GM12878 (cell line): ENCODE measurements around the gene MSI2. TPM values are rescaled to one million over a fixed set of nuclear protein-coding genes. Genes with fewer than 3 reads are reported as not detected.

Experiments
- MTA2 ChIP-seq: fragments of 450-650 bp; IDR thresholded peaks from 2 replicates; pipeline ENCODE4 v1.6.1; 2016; ENCODE audit warnings: low read depth, mild to moderate bottlenecking, moderate library complexity
- ZNF217 ChIP-seq: fragments of 450-650 bp; IDR thresholded peaks from 2 replicates; pipeline ENCODE4 v1.6.1; 2017; ENCODE audit warnings: antibody characterized with exemption, mild to moderate bottlenecking
- polyA plus RNA-seq, 11 experiments: library from polyadenylated mRNA; depleted of rRNA in 4 of 11; unstranded in 6 of 11; stranded (reverse) in 5 of 11; fragments of >200 nt; fragmentation: Nextera tagmentation in 4 of 11; fragmentation: Illumina TruSeq in 1 of 11; extraction: Ambion mirVana in 4 of 11; extraction: Trizol in 1 of 11; gene quantifications; 1 replicate in 1 of 11; 2 replicates in 10 of 11; pipeline versions ENCODE4 v1.2.1 to v1.2.3, GENCODE V29; 2011 to 2016; ENCODE audit warnings: inconsistent platforms in 2 of 11, missing spikeins in 2 of 11, low read depth in 1 of 11
- total RNA-seq, 4 experiments: library from RNA; depleted of rRNA in 3 of 4; stranded (reverse); fragments of >200 nt in 3 of 4; fragmentation: Illumina TruSeq in 1 of 4; extraction: Trizol in 1 of 4; gene quantifications; 2 replicates each; pipeline versions ENCODE4 v1.2.1 to v1.2.3, GENCODE V29; 2013 to 2021
- TF ChIP-seq, protein P1 (sequence below): IDR thresholded peaks from 2 replicates; pipeline ENCODE4 v1.6.1; 2012; ENCODE audit warnings: improper control_type of control experiment, low read depth, low read length; ENCODE audit not compliant: insufficient replicate concordance
- TF ChIP-seq, protein P2 (sequence below): fragments of 450-650 bp; IDR thresholded peaks from 2 replicates; pipeline ENCODE4 v1.6.1; 2017; ENCODE audit warnings: borderline replicate concordance
- TF ChIP-seq, protein P3 (sequence below): fragments of 450-650 bp; IDR thresholded peaks from 2 replicates; pipeline ENCODE4 v1.6.1; 2017; ENCODE audit warnings: low read depth, mild to moderate bottlenecking, moderate library complexity

The MSI2 gene
- total and polyA plus RNA-seq, 10 of the 15 experiments (the other 5 are each of a cell fraction or from before 2014, with no cell fraction given) = 6.1 to 76.1 (median 42.0) TPM

DNA sequence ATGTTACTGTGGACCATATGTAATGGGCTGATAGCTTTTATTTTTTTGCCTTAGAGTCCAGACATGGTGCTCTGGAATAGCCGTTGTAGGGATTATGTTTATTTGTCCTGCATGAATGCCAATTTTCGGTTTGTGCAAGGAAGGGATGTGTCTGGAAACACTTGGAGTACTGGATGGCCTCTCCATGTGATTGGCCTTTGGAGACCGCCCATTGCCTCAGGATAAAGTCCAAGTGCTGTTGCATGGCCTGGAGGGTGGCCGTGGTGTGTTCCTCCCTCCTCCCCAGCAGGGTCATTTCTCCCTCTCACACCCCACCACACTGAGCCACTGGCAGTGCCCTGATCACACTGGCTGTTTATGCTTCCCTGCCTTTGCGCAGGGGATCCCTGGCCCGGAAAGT is 93.9 kb downstream of the MSI2 start (continued):
- TF ChIP-seq, protein P1, sequence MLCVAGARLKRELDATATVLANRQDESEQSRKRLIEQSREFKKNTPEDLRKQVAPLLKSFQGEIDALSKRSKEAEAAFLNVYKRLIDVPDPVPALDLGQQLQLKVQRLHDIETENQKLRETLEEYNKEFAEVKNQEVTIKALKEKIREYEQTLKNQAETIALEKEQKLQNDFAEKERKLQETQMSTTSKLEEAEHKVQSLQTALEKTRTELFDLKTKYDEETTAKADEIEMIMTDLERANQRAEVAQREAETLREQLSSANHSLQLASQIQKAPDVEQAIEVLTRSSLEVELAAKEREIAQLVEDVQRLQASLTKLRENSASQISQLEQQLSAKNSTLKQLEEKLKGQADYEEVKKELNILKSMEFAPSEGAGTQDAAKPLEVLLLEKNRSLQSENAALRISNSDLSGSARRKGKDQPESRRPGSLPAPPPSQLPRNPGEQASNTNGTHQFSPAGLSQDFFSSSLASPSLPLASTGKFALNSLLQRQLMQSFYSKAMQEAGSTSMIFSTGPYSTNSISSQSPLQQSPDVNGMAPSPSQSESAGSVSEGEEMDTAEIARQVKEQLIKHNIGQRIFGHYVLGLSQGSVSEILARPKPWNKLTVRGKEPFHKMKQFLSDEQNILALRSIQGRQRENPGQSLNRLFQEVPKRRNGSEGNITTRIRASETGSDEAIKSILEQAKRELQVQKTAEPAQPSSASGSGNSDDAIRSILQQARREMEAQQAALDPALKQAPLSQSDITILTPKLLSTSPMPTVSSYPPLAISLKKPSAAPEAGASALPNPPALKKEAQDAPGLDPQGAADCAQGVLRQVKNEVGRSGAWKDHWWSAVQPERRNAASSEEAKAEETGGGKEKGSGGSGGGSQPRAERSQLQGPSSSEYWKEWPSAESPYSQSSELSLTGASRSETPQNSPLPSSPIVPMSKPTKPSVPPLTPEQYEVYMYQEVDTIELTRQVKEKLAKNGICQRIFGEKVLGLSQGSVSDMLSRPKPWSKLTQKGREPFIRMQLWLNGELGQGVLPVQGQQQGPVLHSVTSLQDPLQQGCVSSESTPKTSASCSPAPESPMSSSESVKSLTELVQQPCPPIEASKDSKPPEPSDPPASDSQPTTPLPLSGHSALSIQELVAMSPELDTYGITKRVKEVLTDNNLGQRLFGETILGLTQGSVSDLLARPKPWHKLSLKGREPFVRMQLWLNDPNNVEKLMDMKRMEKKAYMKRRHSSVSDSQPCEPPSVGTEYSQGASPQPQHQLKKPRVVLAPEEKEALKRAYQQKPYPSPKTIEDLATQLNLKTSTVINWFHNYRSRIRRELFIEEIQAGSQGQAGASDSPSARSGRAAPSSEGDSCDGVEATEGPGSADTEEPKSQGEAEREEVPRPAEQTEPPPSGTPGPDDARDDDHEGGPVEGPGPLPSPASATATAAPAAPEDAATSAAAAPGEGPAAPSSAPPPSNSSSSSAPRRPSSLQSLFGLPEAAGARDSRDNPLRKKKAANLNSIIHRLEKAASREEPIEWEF = no peak
- TF ChIP-seq MTA2 (no peak), ZNF217 (no peak)
- TF ChIP-seq, protein P2, sequence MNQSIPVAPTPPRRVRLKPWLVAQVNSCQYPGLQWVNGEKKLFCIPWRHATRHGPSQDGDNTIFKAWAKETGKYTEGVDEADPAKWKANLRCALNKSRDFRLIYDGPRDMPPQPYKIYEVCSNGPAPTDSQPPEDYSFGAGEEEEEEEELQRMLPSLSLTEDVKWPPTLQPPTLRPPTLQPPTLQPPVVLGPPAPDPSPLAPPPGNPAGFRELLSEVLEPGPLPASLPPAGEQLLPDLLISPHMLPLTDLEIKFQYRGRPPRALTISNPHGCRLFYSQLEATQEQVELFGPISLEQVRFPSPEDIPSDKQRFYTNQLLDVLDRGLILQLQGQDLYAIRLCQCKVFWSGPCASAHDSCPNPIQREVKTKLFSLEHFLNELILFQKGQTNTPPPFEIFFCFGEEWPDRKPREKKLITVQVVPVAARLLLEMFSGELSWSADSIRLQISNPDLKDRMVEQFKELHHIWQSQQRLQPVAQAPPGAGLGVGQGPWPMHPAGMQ = no peak
- TF ChIP-seq, protein P3, sequence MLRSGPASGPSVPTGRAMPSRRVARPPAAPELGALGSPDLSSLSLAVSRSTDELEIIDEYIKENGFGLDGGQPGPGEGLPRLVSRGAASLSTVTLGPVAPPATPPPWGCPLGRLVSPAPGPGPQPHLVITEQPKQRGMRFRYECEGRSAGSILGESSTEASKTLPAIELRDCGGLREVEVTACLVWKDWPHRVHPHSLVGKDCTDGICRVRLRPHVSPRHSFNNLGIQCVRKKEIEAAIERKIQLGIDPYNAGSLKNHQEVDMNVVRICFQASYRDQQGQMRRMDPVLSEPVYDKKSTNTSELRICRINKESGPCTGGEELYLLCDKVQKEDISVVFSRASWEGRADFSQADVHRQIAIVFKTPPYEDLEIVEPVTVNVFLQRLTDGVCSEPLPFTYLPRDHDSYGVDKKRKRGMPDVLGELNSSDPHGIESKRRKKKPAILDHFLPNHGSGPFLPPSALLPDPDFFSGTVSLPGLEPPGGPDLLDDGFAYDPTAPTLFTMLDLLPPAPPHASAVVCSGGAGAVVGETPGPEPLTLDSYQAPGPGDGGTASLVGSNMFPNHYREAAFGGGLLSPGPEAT = no peak
